ENCODE results near the gene ALDH4A1. TPM values are rescaled to one million over a fixed set of nuclear protein-coding genes. Genes with fewer than 3 reads are reported as not detected.
A peak's percentile ranks its signal among the peaks of the same experiment; 100 is the strongest.

ALDH4A1 gene
- 10 to 100 TPM; 25.0 to 33.0 (median 29.6) TPM for total RNA-seq

GRCh38 chr1:18902523-18903290 is at the start of gene ALDH4A1:
Gene ALDH4A1, minus strand, starts transcription at chr1:18902555. Its CDS starts 32 bp downstream, at chr1:18902523.
- Histone ChIP-seq H3K9me3 (no peaks in the 10 kb centered on the region), H3K27ac (peak within 1 kb of the TSS; percentile 88), H3K36me3 (peaks cover 10% of the 10 kb centered on the region), H3K4me1 (peaks cover 49% of the 10 kb centered on the region), H3K4me3 (peak within 1 kb of the TSS; percentile 88), H3K27me3 (no peaks in the 10 kb centered on the region)
- DNase-seq (ENCODE audit: low spot score in 2 of 2): peak; percentile 99
- under 1% methylated on average over 34 of the region's 55 CpGs for WGBS
- TF ChIP-seq EP300 (IDR thresholded peaks at IDR 0.05) (no peak), POLR2AphosphoS5 (IDR thresholded peaks at IDR 0.05) (peak in 2 of 3 donors; percentile 51 to 64)

GRCh38 chr1:18951818-18952391 is 49.5 kb upstream of the ALDH4A1 start:
- peak overlapping the region; percentile 95 for H3K27ac ChIP-seq
- H3K9me3 ChIP-seq: no peaks in the 10 kb centered on the region
- H3K27me3 ChIP-seq: no peaks in the 10 kb centered on the region
- no peaks in the 10 kb centered on the region for H3K36me3 ChIP-seq
- no peak for TF ChIP-seq POLR2AphosphoS5 (IDR thresholded peaks at IDR 0.05)
- TF ChIP-seq POLR2A (IDR thresholded peaks at IDR 0.05): no peak
- TF ChIP-seq EP300 (IDR thresholded peaks at IDR 0.05): no peak
- no peak for TF ChIP-seq CTCF (IDR thresholded peaks at IDR 0.05)
- no peak for DNase-seq (ENCODE audit: low spot score in 2 of 2)
- WGBS: 29% methylated on average over 8 of the region's 8 CpGs
- H3K4me3 ChIP-seq: peak overlapping the region; percentile 80
- H3K4me1 ChIP-seq: peaks cover 86% of the 10 kb centered on the region

- DNase-seq (ENCODE audit: low spot score in 2 of 2): no peak
- TF ChIP-seq EP300 (IDR thresholded peaks at IDR 0.05) (no peak), CTCF (IDR thresholded peaks at IDR 0.05) (no peak), POLR2A (IDR thresholded peaks at IDR 0.05) (no peak), POLR2AphosphoS5 (IDR thresholded peaks at IDR 0.05) (no peak)
- 30% methylated on average over 8 of the region's 9 CpGs for WGBS
- peaks cover 90% of the 10 kb centered on the region for H3K4me1 ChIP-seq
- peak overlapping the region; percentile 95 for H3K27ac ChIP-seq
- no peaks in the 10 kb centered on the region for H3K36me3 ChIP-seq
- peak overlapping the region; percentile 80 for H3K4me3 ChIP-seq
- H3K27me3 ChIP-seq: no peaks in the 10 kb centered on the region
- H3K9me3 ChIP-seq: no peaks in the 10 kb centered on the region
Observed at GRCh38 chr1:18951416-18951815, 49.1 kb upstream of the ALDH4A1 start.

- H3K9me3 ChIP-seq: no peaks in the 10 kb centered on the region
- peaks cover 96% of the 10 kb centered on the region for H3K4me1 ChIP-seq
- WGBS: 24% methylated on average over 19 of the region's 19 CpGs
- DNase-seq (ENCODE audit: low spot score in 2 of 2): peak in 1 of 2 donors; percentile 84
- no peaks in the 10 kb centered on the region for H3K36me3 ChIP-seq
- peak overlapping the region; percentile 95 for H3K27ac ChIP-seq
- no peaks in the 10 kb centered on the region for H3K27me3 ChIP-seq
- TF ChIP-seq CTCF (IDR thresholded peaks at IDR 0.05): no peak
- no peak for TF ChIP-seq POLR2AphosphoS5 (IDR thresholded peaks at IDR 0.05)
- TF ChIP-seq POLR2A (IDR thresholded peaks at IDR 0.05): peak in 1 of 2 donors; percentile 31
- TF ChIP-seq EP300 (IDR thresholded peaks at IDR 0.05): no peak
- H3K4me3 ChIP-seq: peak overlapping the region; percentile 80
Observed at GRCh38 chr1:18950401-18951026, 48.2 kb upstream of the ALDH4A1 start.

GRCh38 chr1:18949686-18950400 is 47.5 kb upstream of the ALDH4A1 start:
- WGBS: 3% methylated on average over 21 of the region's 22 CpGs
- no peaks in the 10 kb centered on the region for H3K27me3 ChIP-seq
- no peak for DNase-seq (ENCODE audit: low spot score in 2 of 2)
- no peak for TF ChIP-seq POLR2A (IDR thresholded peaks at IDR 0.05)
- TF ChIP-seq CTCF (IDR thresholded peaks at IDR 0.05): peak in 1 of 2 donors; percentile 15
- no peaks in the 10 kb centered on the region for H3K36me3 ChIP-seq
- peak overlapping the region; percentile 95 for H3K27ac ChIP-seq
- H3K4me3 ChIP-seq: peak overlapping the region; percentile 80
- H3K4me1 ChIP-seq: peaks cover 96% of the 10 kb centered on the region
- H3K9me3 ChIP-seq: no peaks in the 10 kb centered on the region
